Measurements from ENCODE around the gene APOBEC2. TPM values are rescaled to one million over a fixed set of nuclear protein-coding genes. Genes with fewer than 3 reads are reported as not detected.

The APOBEC2 gene
- polyA plus RNA-seq, 2 of the 4 experiments (the other 2 are of a cell fraction): not detected

GRCh38 chr6:41047306-41047705, 5.7 kb upstream of the APOBEC2 start:
- H3K4me1 ChIP-seq: no peaks in the 10 kb centered on the region
- WGBS (ENCODE audit: missing lambda C conversion rate): 97% methylated on average over 2 of the region's 2 CpGs

GRCh38 chr6:41047745-41048732, 5.0 kb upstream of the APOBEC2 start:
- no peak overlapping the region for H3K4me3 ChIP-seq
- TF ChIP-seq MYC (IDR thresholded peaks at IDR 0.05; ENCODE audit: borderline replicate concordance, low read length): no peak
- TF ChIP-seq RCOR1 (IDR thresholded peaks at IDR 0.05; ENCODE audit: low read depth, low read length): no peak
- no peak for TF ChIP-seq CHD4 (IDR thresholded peaks at IDR 0.05; ENCODE audit: borderline replicate concordance)
- no peak for TF ChIP-seq CEBPB (IDR thresholded peaks at IDR 0.05)
- DNase-seq (ENCODE audit: low read depth in 1 of 2, low spot score in 1 of 2) (no peak), FAIRE-seq (no peak), ATAC-seq (no peak)
- no peaks in the 10 kb centered on the region for H3K4me1 ChIP-seq
- H3K9me3 ChIP-seq: no peaks in the 10 kb centered on the region
- POLR2A ChIA-PET: no interaction called here
- H3K4me2 ChIP-seq: no peak overlapping the region
- 53% methylated on average over 6 of the region's 9 CpGs for WGBS (ENCODE audit: missing lambda C conversion rate)
- CTCF ChIA-PET: interaction anchor here (1.1 to 2.5 kb wide), 5 partner anchors 8 to 154 kb away, joined by 3 to 7 read pairs (median 3); partner anchors contain the start of gene UNC5CL
- H3K27ac ChIP-seq: no peak overlapping the region

More at GRCh38 chr6:41047306-41047705, 5.7 kb upstream of the APOBEC2 start:
- TF ChIP-seq KDM1A (IDR thresholded peaks at IDR 0.05; ENCODE audit: low read depth) (no peak), ZC3H11A (IDR thresholded peaks at IDR 0.05) (no peak), RFX5 (IDR thresholded peaks at IDR 0.05) (no peak), ZNF302 (CRISPR knock-in tag; IDR thresholded peaks at IDR 0.05) (no peak), NPAS2 (CRISPR knock-in tag; IDR thresholded peaks at IDR 0.05; ENCODE audit: borderline replicate concordance) (no peak), EP300 (IDR thresholded peaks at IDR 0.05) (no peak), CHD4 (IDR thresholded peaks at IDR 0.05; ENCODE audit: borderline replicate concordance) (no peak), JUNB (IDR thresholded peaks at IDR 0.05) (no peak), HDAC2 (IDR thresholded peaks at IDR 0.05) (no peak)
- Histone ChIP-seq H3K27ac (no peak overlapping the region), H3K9me3 (no peaks in the 10 kb centered on the region), H3K4me2 (no peak overlapping the region), H3K4me3 (no peak overlapping the region)
- no peak for ATAC-seq
- POLR2A ChIA-PET: no interaction called here
- DNase-seq (ENCODE audit: low read depth in 1 of 2, low spot score in 1 of 2): no peak
- CTCF ChIA-PET: interaction anchor here (1.4 to 2.5 kb wide), 3 partner anchors 17 to 153 kb away, joined by 3 to 7 read pairs (median 3); no protein-coding TSS in a partner anchor
- no peak for FAIRE-seq

GRCh38 chr6:41049521-41049920, 3.5 kb upstream of the APOBEC2 start:
- no peak overlapping the region for H3K4me3 ChIP-seq
- DNase-seq (ENCODE audit: low read depth in 1 of 2, low spot score in 1 of 2): no peak
- no peak for ATAC-seq
- no peak overlapping the region for H3K27ac ChIP-seq
- no peak overlapping the region for H3K4me2 ChIP-seq
- CTCF ChIA-PET: interaction anchor here (0.8 to 2.5 kb wide), 5 partner anchors 9 to 155 kb away, joined by 3 to 7 read pairs (median 3); no protein-coding TSS in a partner anchor
- POLR2A ChIA-PET: no interaction called here
- 100% methylated on average over 1 of the region's 1 CpG for WGBS (ENCODE audit: missing lambda C conversion rate)
- no peaks in the 10 kb centered on the region for H3K9me3 ChIP-seq
- no peak for FAIRE-seq
- no peaks in the 10 kb centered on the region for H3K4me1 ChIP-seq
- TF ChIP-seq TP53 (CRISPR knock-in tag; IDR thresholded peaks at IDR 0.05) (no peak), EP300 (IDR thresholded peaks at IDR 0.05) (no peak), BHLHE40 (IDR thresholded peaks at IDR 0.05; ENCODE audit: low read depth, low read length) (no peak), SMC3 (IDR thresholded peaks at IDR 0.05) (no peak), REST (IDR thresholded peaks at IDR 0.05) (no peak), MAZ (IDR thresholded peaks at IDR 0.05; ENCODE audit: borderline replicate concordance, low read depth, low read length) (no peak), E2F6 (IDR thresholded peaks at IDR 0.05; ENCODE audit: borderline replicate concordance, low read depth) (no peak), HOXA7 (CRISPR knock-in tag; IDR thresholded peaks at IDR 0.05) (no peak), RAD21 (conservative IDR thresholded peaks at IDR 0.05 in 1 of 2, IDR thresholded peaks at IDR 0.05 in 1 of 2) (no peak), HOXB13 (CRISPR knock-in tag; IDR thresholded peaks at IDR 0.05; ENCODE audit: low read depth) (no peak), EHMT2 (IDR thresholded peaks at IDR 0.05; ENCODE audit: low read depth) (no peak), RARB (CRISPR knock-in tag; IDR thresholded peaks at IDR 0.05) (no peak), HMGXB4 (CRISPR knock-in tag; IDR thresholded peaks at IDR 0.05; ENCODE audit: borderline replicate concordance) (no peak), POLR2AphosphoS2 (conservative IDR thresholded peaks at IDR 0.05; ENCODE audit: low read length) (no peak), FOXS1 (CRISPR knock-in tag; IDR thresholded peaks at IDR 0.05) (no peak), NPAS2 (CRISPR knock-in tag; IDR thresholded peaks at IDR 0.05; ENCODE audit: borderline replicate concordance) (no peak), POLR2A (IDR thresholded peaks at IDR 0.05; ENCODE audit: low read length) (no peak), ESRRA (IDR thresholded peaks at IDR 0.05; ENCODE audit: borderline replicate concordance, low read length) (no peak)
